CD14-positive monocyte (primary cell): ENCODE measurements around the gene LRRC4C. TPM values are rescaled to one million over a fixed set of nuclear protein-coding genes. Genes with fewer than 3 reads are reported as not detected.

Source experiments
- DNase-seq, 3 donors: peaks; one replicate each; pipeline ENCODE4 v3.0.0-alpha.2; 2011 to 2022
- H2AFZ ChIP-seq: 2 replicates; pipeline ENCODE4 v1.6.0; 2012; ENCODE audit warnings: mild to moderate bottlenecking, low read depth, low read length, inconsistent platforms; ENCODE audit not compliant: insufficient read depth, poor library complexity, severe bottlenecking
- H3K27ac ChIP-seq, 2 donors: 1 replicate in 1 of 2; 2 replicates in 1 of 2; pipeline ENCODE4 v1.5.1; 2012 to 2013; ENCODE audit warnings: low read length in 2 of 2, control low read depth in 1 of 2, inconsistent platforms in 1 of 2, low read depth in 1 of 2, mild to moderate bottlenecking in 1 of 2
- H3K27me3 ChIP-seq, 2 donors: one replicate each; pipeline versions ENCODE4 v1.6.0 to v1.6.1; 2011 to 2013; ENCODE audit warnings: low read length in 2 of 2; ENCODE audit not compliant: control insufficient read depth in 2 of 2, insufficient read depth in 2 of 2
- H3K36me3 ChIP-seq, 2 donors: replicated peaks in 1 of 2; 1 replicate in 1 of 2; 2 replicates in 1 of 2; pipeline versions ENCODE4 v1.5.1 to v1.6.1; 2012 to 2013; ENCODE audit warnings: low read length in 2 of 2, control low read depth in 1 of 2, inconsistent platforms in 1 of 2, mild to moderate bottlenecking in 1 of 2; ENCODE audit not compliant: insufficient read depth in 2 of 2, control insufficient read depth in 1 of 2
- H3K4me1 ChIP-seq, 2 donors: 1 replicate in 1 of 2; 2 replicates in 1 of 2; pipeline versions ENCODE4 v1.5.1 to v1.6.1; 2012 to 2013; ENCODE audit warnings: low read length in 2 of 2, control low read depth in 1 of 2, inconsistent platforms in 1 of 2, mild to moderate bottlenecking in 1 of 2, moderate library complexity in 1 of 2; ENCODE audit not compliant: insufficient read depth in 2 of 2, control insufficient read depth in 1 of 2
- H3K4me2 ChIP-seq: replicated peaks from 2 replicates; pipeline ENCODE3; 2012; ENCODE audit warnings: low read length, moderate library complexity, mild to moderate bottlenecking; ENCODE audit not compliant: poor library complexity, severe bottlenecking; ENCODE audit errors: extremely low read depth
- H3K4me3 ChIP-seq, 3 experiments: fragments of 200-600 bp in 1 of 3; sonication (generic) in 1 of 3; replicated peaks in 1 of 3; 1 replicate in 2 of 3; 2 replicates in 1 of 3; pipeline ENCODE4 v1.5.1; 2011 to 2013; ENCODE audit warnings: low read length in 3 of 3, mild to moderate bottlenecking in 3 of 3, control low read depth in 2 of 3, low read depth in 2 of 3, inconsistent platforms in 1 of 3, moderate library complexity in 1 of 3
- H3K79me2 ChIP-seq: 2 replicates; pipeline ENCODE4 v1.6.0; 2012; ENCODE audit warnings: mild to moderate bottlenecking, control low read depth, inconsistent platforms, low read length, moderate library complexity; ENCODE audit not compliant: insufficient read depth
- H3K9ac ChIP-seq: 2 replicates; pipeline ENCODE4 v1.6.0; 2017; ENCODE audit warnings: low read length, mild to moderate bottlenecking; ENCODE audit not compliant: insufficient read depth, poor library complexity, severe bottlenecking
- H3K9me3 ChIP-seq, 2 donors: replicated peaks in 1 of 2; 1 replicate in 1 of 2; 2 replicates in 1 of 2; pipeline versions ENCODE4 v1.5.1 to v1.6.1; 2012 to 2013; ENCODE audit warnings: low read length in 2 of 2, control low read depth in 1 of 2; ENCODE audit not compliant: control insufficient read depth in 1 of 2, insufficient read depth in 1 of 2
- H4K20me1 ChIP-seq: 2 replicates; pipeline ENCODE4 v1.6.0; 2012; ENCODE audit warnings: mild to moderate bottlenecking, low read length, control low read depth, moderate library complexity; ENCODE audit not compliant: insufficient read depth
- H3K27ac Mint-ChIP-seq, 7 donors: one replicate each; pipeline ENCODE4 v1.8.0; 2020; ENCODE audit warnings: mild to moderate bottlenecking in 7 of 7, mixed read lengths in 7 of 7, moderate library complexity in 6 of 7, inconsistent platforms in 2 of 7
- H3K27me3 Mint-ChIP-seq, 3 donors: one replicate each; pipeline ENCODE4 v1.8.0; 2021 to 2022; ENCODE audit warnings: low read depth in 3 of 3, mild to moderate bottlenecking in 3 of 3, mixed read lengths in 3 of 3, moderate library complexity in 3 of 3, inconsistent platforms in 1 of 3
- H3K36me3 Mint-ChIP-seq, 2 donors: one replicate each; pipeline ENCODE4 v1.8.0; 2020; ENCODE audit warnings: mixed read lengths in 2 of 2, inconsistent platforms in 1 of 2, mild to moderate bottlenecking in 1 of 2
- H3K4me1 Mint-ChIP-seq: one replicate; pipeline ENCODE4 v1.8.0; 2020; ENCODE audit warnings: mild to moderate bottlenecking, mixed read lengths
- H3K4me3 Mint-ChIP-seq, 2 donors: one replicate each; pipeline ENCODE4 v1.8.0; 2020; ENCODE audit warnings: mild to moderate bottlenecking in 2 of 2, mixed read lengths in 2 of 2, moderate library complexity in 1 of 2
- H3K9me3 Mint-ChIP-seq, 7 donors: one replicate each; pipeline ENCODE4 v1.8.0; 2020 to 2022; ENCODE audit warnings: mixed read lengths in 7 of 7, mild to moderate bottlenecking in 6 of 7, moderate library complexity in 6 of 7, inconsistent platforms in 2 of 7
- WGBS: methylation state at CpG from one replicate; pipeline ENCODE4 v1.1.5; 2013; ENCODE audit warnings: missing lambda C conversion rate; ENCODE audit not compliant: insufficient coverage; 5-methylcytosine and 5-hydroxymethylcytosine counted together
- intact Hi-C, 2 donors: fragments of 100-400 bp; cut with micrococcal nuclease; formaldehyde crosslinking; loops; one replicate each; pipeline versions ENCODE4 v1.15.0 to v1.15.1; 2023
- polyA plus RNA-seq, 3 donors: library from polyadenylated mRNA; depleted of rRNA in 1 of 3; unstranded in 2 of 3; stranded (reverse) in 1 of 3; fragments of 300-500 nt in 2 of 3; fragments of >200 nt in 1 of 3; fragmentation: Illumina TruSeq in 2 of 3; gene quantifications; 1 replicate in 2 of 3; 2 replicates in 1 of 3; pipeline ENCODE4 v1.2.3, GENCODE V29; 2012 to 2021
- TF ChIP-seq, protein P1 (sequence below): fragments of 200-600 bp; IDR thresholded peaks from one replicate; pipeline ENCODE4 v1.8.0; 2022; ENCODE audit warnings: antibody characterized with exemption, mild to moderate bottlenecking

Gene LRRC4C
- polyA plus RNA-seq, 3 donors = not detected

DNA sequence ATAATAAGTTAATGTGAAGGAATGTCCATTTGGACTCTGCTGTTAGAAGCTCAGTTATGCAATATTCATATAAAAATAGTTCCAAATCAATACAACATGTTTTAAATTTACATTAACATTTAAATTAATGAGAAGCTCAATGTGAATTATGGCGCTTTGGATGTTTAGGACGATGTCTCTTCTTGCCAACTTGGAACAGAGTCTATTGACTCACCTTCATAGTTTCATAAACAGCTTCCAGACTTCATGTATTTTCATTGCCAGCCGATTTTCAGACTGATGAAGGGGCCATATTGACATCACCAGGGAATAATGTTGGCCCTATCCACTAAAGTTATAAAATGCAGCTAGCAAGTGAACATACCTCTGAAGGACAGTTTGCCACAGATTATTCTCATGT lies 1136.2 kb downstream of the LRRC4C start:
- H3K4me3 ChIP-seq = no peak overlapping the region
- DNase-seq = no peak
- no peak overlapping the region for H3K9ac ChIP-seq
- H3K27ac ChIP-seq = no peak overlapping the region
- no peaks in the 10 kb centered on the region for H3K36me3 Mint-ChIP-seq
- 75% methylated on average over 1 of the region's 3 CpGs for WGBS
- no peaks in the 10 kb centered on the region for H3K27me3 ChIP-seq
- H4K20me1 ChIP-seq = no peaks in the 10 kb centered on the region
- H3K79me2 ChIP-seq = no peaks in the 10 kb centered on the region
- TF ChIP-seq, protein P1, sequence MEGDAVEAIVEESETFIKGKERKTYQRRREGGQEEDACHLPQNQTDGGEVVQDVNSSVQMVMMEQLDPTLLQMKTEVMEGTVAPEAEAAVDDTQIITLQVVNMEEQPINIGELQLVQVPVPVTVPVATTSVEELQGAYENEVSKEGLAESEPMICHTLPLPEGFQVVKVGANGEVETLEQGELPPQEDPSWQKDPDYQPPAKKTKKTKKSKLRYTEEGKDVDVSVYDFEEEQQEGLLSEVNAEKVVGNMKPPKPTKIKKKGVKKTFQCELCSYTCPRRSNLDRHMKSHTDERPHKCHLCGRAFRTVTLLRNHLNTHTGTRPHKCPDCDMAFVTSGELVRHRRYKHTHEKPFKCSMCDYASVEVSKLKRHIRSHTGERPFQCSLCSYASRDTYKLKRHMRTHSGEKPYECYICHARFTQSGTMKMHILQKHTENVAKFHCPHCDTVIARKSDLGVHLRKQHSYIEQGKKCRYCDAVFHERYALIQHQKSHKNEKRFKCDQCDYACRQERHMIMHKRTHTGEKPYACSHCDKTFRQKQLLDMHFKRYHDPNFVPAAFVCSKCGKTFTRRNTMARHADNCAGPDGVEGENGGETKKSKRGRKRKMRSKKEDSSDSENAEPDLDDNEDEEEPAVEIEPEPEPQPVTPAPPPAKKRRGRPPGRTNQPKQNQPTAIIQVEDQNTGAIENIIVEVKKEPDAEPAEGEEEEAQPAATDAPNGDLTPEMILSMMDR = no peak
- no peaks in the 10 kb centered on the region for H3K9me3 ChIP-seq
- H3K4me3 Mint-ChIP-seq = no peak overlapping the region
- no peak overlapping the region for H2AFZ ChIP-seq
- H3K9me3 Mint-ChIP-seq = peaks cover 0 to 3% (median 0%) of the 10 kb centered on the region in 7 donors
- no peaks in the 10 kb centered on the region for H3K36me3 ChIP-seq
- H3K4me1 ChIP-seq = no peaks in the 10 kb centered on the region
- no peaks in the 10 kb centered on the region for H3K4me1 Mint-ChIP-seq
- intact Hi-C loops = no loop called here
- no peaks in the 10 kb centered on the region for H3K27me3 Mint-ChIP-seq
- no peak overlapping the region for H3K27ac Mint-ChIP-seq
- no peak overlapping the region for H3K4me2 ChIP-seq

DNA sequence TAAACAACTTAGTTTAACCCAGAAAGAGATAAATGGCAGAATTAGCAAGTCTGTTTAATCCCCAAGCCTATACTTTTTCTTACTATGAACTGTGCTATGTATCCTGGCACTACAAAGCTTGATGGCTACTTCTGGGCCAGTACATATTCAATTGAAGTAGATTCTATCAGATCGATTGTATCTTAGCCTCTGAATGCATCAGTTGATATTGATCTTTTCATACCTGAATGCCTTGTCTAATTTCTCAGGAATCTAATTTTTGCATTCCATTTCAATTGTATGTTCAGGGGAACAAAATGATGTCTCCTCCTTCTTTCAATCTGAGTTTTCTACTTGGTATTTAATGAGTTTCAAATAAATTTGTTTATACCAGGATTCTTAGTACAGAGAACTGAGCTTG lies 1137.9 kb downstream of the LRRC4C start:
- no peak overlapping the region for H2AFZ ChIP-seq
- no peaks in the 10 kb centered on the region for H3K27me3 ChIP-seq
- H4K20me1 ChIP-seq = no peaks in the 10 kb centered on the region
- H3K4me2 ChIP-seq = no peak overlapping the region
- H3K27ac Mint-ChIP-seq = no peak overlapping the region
- no peaks in the 10 kb centered on the region for H3K27me3 Mint-ChIP-seq
- peaks cover 0 to 3% (median 0%) of the 10 kb centered on the region in 7 donors for H3K9me3 Mint-ChIP-seq
- TF ChIP-seq, protein P1 = no peak
- no peaks in the 10 kb centered on the region for H3K9me3 ChIP-seq
- H3K9ac ChIP-seq = no peak overlapping the region
- no CpG with 5 or more reads among the region's 1 CpG for WGBS
- no peak overlapping the region for H3K4me3 Mint-ChIP-seq
- DNase-seq = no peak
- H3K4me1 Mint-ChIP-seq = no peaks in the 10 kb centered on the region
- H3K4me3 ChIP-seq = no peak overlapping the region
- H3K79me2 ChIP-seq = no peaks in the 10 kb centered on the region
- H3K36me3 Mint-ChIP-seq = no peaks in the 10 kb centered on the region
- intact Hi-C loops = no loop called here
- H3K27ac ChIP-seq = no peak overlapping the region
- H3K4me1 ChIP-seq = no peaks in the 10 kb centered on the region
- no peaks in the 10 kb centered on the region for H3K36me3 ChIP-seq
